HS-27A (cell line): ENCODE measurements around the gene SGF29.
"Not testable (repeated sequence)": the region's sequence is repeated elsewhere in the genome, so short reads cannot be mapped to it uniquely, and the experiment has no call there.

Experiments used
- DNase-seq: peaks from one replicate; pipeline ENCODE4 v3.0.0-alpha.2; 2012; ENCODE audit warnings: low read depth, missing footprints

Gene SGF29

GRCh38 chr16:28612359-28613280 lies 58.9 kb downstream of the SGF29 start:
- not testable (repeated sequence) for DNase-seq

- DNase-seq = not testable (repeated sequence)
These were observed 60.2 kb downstream of the SGF29 start for GRCh38 chr16:28613912-28614311.

DNA sequence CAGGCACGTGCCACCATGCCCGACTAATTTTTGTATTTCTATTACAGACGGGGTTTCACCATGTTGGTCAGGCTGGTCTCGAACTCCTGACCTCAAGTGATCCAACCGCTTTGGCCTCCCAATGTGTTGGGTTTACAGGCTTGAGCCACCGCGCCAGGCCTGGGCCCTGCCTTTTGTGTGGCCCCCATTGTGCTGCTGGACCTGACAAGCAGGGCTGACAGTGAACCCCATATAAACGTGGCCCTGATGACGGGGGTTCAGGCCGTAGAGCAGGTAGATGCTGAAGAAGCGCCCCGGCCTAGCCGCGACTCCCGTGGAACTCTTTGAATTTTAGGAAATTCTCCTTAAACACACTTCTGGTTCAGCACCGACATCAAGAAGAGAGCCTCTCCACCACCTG lies 60.8 kb downstream of the SGF29 start:
- DNase-seq = not testable (repeated sequence)

- not testable (repeated sequence) for DNase-seq
These were observed 61.9 kb downstream of the SGF29 start for GRCh38 chr16:28615486-28616223.

- DNase-seq = not testable (repeated sequence)
These were observed 62.5 kb downstream of the SGF29 start for GRCh38 chr16:28616224-28616577.

DNA sequence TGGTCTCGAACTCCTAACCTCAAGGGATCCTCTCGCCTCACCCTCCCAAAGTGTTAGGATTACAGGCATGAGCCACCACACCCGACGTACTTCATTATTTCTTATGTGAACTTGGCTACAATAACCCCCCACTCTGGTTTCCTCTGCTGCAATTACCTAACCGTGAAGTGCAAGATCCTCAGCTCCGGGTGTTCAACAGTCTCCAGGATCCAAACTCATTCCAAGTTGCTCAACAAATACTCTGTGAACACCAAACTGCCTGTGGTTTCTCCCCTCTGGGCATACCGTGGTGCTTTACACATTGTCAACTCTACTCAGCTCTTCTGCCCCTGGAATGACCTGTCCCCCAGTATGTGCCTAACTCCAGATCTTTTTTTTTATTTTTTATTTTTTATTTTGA lies 62.9 kb downstream of the SGF29 start:
- no peak for DNase-seq

GRCh38 chr16:28617874-28618273 lies 64.2 kb downstream of the SGF29 start:
- no peak for DNase-seq

GRCh38 chr16:28620316-28620715 lies 66.6 kb downstream of the SGF29 start:
- not testable (repeated sequence) for DNase-seq

DNA sequence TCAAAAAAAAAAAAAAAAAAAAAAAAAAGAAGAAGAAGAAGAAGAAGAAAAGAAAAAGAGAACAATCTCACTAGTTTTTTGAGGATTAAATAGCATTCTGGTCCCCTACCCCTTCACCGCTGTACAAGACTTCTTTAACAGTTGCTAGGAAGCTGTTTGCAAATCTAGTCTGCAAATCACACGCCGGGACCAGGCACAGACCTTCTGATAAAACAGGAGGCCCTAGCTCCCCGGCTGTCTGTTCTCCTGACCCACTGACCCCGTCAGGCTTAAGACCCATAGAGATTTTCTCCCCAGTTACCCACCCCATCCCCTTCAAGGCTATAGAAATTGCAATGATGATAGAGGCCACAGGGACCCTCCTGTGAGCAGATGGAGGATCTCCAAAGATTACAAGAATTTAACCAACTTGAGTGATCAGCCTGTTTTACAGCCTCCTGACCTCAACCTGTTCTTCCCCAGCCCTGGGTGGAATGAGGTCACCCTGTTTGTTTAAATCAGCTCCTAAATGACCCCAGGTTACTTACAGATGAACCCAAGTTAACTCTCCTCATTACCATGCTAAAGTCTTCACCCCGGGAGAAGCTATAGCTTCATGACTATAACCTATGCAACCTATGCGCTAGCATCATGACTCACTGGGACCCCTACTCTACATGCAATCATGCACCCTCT lies 67.9 kb downstream of the SGF29 start:
- no peak for DNase-seq

DNA sequence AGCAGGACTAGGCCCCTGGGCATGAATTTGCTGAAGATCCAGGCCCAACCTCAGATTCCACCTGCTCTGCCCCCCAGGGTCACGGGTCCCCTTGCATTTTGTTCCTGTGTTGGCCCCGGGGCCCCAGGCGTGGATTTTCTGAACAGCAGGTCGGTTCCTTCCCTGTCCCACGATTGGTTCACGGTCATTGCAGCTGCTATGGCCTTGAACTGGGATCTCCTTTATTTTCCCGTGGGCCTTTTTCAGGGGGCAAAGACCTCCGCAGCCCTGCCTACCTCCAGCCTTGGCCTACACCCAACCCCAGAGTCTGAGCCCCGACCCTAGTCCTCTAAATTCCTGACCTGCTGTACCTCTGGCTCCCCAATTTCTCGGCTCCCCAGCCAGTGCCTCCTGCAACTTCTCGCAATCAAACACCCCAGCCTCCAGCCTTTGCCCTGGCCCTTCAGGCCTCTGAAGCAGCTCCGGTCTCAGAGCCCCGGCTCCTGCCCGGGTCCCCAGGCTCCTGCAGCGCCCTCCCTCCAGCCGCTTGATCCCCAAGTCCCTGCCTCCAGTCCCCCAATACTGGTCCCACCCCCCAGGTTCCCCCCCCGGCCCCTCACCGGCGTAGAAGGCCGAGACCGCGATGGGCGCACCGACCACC lies 68.9 kb downstream of the SGF29 start:
- DNase-seq = not testable (repeated sequence)

DNA sequence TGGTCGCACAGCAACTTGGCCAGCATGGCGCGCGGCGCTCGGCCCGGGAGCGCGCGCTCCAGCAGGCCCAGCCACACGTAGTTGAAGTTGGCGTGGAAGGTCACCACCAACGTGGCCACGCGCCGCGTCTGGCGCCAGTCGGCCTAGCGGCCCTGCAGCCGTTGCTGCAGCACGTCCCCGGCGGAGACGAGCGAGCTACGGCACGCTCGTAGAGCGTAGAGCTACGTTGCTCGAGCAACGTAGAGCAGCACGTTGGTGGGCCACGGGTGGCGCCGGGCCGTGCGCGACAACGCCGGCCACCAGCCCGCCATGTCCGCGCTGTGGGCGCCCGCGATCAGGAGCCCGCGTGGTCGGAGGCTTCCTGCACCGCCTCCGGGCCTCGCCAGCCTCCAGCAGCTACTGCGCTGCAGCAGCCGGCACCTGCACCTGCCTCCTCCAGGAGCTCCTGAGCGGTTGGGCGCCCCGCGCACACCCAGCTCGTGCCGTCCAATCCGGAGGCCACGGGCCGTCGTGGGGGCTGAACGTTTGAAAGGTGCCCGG lies 69.5 kb downstream of the SGF29 start:
- DNase-seq = no peak

- DNase-seq = not testable (repeated sequence)
These were observed 77.2 kb downstream of the SGF29 start for GRCh38 chr16:28630905-28631304.

- DNase-seq = peak; percentile 22
These were observed 82.5 kb downstream of the SGF29 start for GRCh38 chr16:28636093-28636823.

GRCh38 chr16:28637765-28638164 lies 84.0 kb downstream of the SGF29 start, which contains the start of gene NPIPB8:
Gene NPIPB8, plus strand, starts transcription at chr16:28638065. Its CDS starts 296 bp downstream, at chr16:28638361.
- not testable (repeated sequence) for DNase-seq

DNA sequence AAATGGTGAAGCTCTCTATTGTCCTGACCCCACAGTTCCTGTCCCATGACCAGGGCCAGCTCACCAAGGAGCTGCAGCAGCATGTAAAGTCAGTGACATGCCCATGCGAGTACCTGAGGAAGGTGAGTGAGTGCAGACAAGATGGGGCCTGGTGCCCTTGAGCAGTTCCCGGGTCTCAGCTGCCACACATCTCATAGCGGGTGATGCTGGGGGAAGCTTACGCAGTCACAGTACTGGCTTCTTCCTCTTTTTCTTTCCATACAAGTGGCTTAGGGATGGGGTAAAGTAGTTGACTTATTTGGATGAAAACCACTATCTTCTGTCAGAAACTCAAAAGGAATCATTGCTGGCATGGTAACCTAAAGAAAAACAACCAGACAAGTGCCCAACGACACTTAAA lies 84.6 kb downstream of the SGF29 start:
- DNase-seq = not testable (repeated sequence)

DNA sequence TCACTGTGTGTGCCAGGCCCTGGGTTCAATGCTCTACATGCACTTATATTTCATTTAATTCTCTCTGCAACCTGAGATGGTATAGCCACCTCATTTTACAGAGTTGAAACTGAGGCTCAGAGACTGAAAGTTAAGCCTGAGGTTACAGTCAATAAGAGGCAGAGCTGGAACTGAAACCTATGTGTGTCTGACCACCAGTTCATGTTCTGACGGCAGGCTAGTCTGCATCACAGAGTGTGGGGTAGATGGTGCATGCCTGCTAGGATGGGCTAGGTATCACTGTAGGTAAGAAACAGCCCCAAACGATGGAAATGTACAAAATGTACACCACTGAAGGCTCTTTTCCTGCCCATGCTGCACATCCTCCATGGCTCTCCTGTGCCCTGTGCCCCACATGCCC lies 86.2 kb downstream of the SGF29 start:
- not testable (repeated sequence) for DNase-seq
